CD4-positive, alpha-beta T cell (primary cell): ENCODE measurements around the gene POC1B. TPM values are rescaled to one million over a fixed set of nuclear protein-coding genes. Genes with fewer than 3 reads are reported as not detected.

Experiments
- ATAC-seq: fragments of 200-7000 bp; cut with Tn5 transposase; one replicate; pipeline ENCODE4 v1.10.0; 2022; ENCODE audit warnings: mild to moderate bottlenecking; ENCODE audit not compliant: poor library complexity
- CTCF ChIA-PET: fragments of 350-600 bp; sonication (Branson Sonifier 250); formaldehyde crosslinking; loops from one replicate; lab custom pipeline; 2021; ENCODE audit warnings: antibody characterized with exemption, inconsistent platforms; lab: Charles Lee
- POLR2A ChIA-PET: fragments of 350-600 bp; sonication (Branson Sonifier 250); formaldehyde crosslinking; loops from one replicate; lab custom pipeline; 2021; ENCODE audit warnings: antibody characterized with exemption, inconsistent platforms; lab: Charles Lee
- DNase-seq, 14 experiments: peaks; one replicate each; pipeline ENCODE4 v3.0.0-alpha.2; 2013 to 2020; ENCODE audit warnings: mixed read lengths in 2 of 14
- H3K27ac ChIP-seq, 2 donors: one replicate each; pipeline versions ENCODE4 v1.5.1 to v1.7.0; 2013; ENCODE audit warnings: low read length in 2 of 2, low read depth in 1 of 2, mild to moderate bottlenecking in 1 of 2
- H3K27me3 ChIP-seq, 2 experiments: 1 replicate in 1 of 2; 2 replicates in 1 of 2; pipeline versions ENCODE4 v1.6.1 to v1.7.0; 2013; ENCODE audit warnings: low read length in 2 of 2, control low read depth in 1 of 2, mild to moderate bottlenecking in 1 of 2, moderate library complexity in 1 of 2; ENCODE audit not compliant: insufficient read depth in 2 of 2, control insufficient read depth in 1 of 2
- H3K36me3 ChIP-seq: one replicate; pipeline ENCODE4 v1.6.1; 2013; ENCODE audit warnings: low read length, control low read depth; ENCODE audit not compliant: insufficient read depth
- H3K4me1 ChIP-seq: one replicate; pipeline ENCODE4 v1.6.1; 2013; ENCODE audit warnings: low read length, control low read depth; ENCODE audit not compliant: insufficient read depth
- H3K4me3 ChIP-seq: one replicate; pipeline ENCODE4 v1.5.1; 2013; ENCODE audit warnings: mild to moderate bottlenecking, low read length, moderate library complexity
- H3K9me3 ChIP-seq, 2 experiments: 1 replicate in 1 of 2; 2 replicates in 1 of 2; pipeline versions ENCODE4 v1.6.1 to v1.7.0; 2013; ENCODE audit warnings: low read length in 2 of 2, mild to moderate bottlenecking in 2 of 2, control low read depth in 1 of 2, moderate library complexity in 1 of 2; ENCODE audit not compliant: control insufficient read depth in 1 of 2, insufficient read depth in 1 of 2
- H3K27ac Mint-ChIP-seq: one replicate; pipeline ENCODE4 v1.8.0; 2020; ENCODE audit warnings: mixed read lengths
- H3K27me3 Mint-ChIP-seq: one replicate; pipeline ENCODE4 v1.8.0; 2021; ENCODE audit warnings: mixed read lengths
- H3K36me3 Mint-ChIP-seq: one replicate; pipeline ENCODE4 v1.8.0; 2021; ENCODE audit warnings: low read depth, mixed read lengths
- H3K4me1 Mint-ChIP-seq: one replicate; pipeline ENCODE4 v1.8.0; 2021; ENCODE audit warnings: low read depth, mixed read lengths
- H3K4me3 Mint-ChIP-seq: one replicate; pipeline ENCODE4 v1.8.0; 2020; ENCODE audit warnings: mild to moderate bottlenecking, mixed read lengths
- H3K9me3 Mint-ChIP-seq: one replicate; pipeline ENCODE4 v1.8.0; 2020; ENCODE audit warnings: mixed read lengths
- CTCF ChIP-seq: fragments of 200-600 bp; IDR thresholded peaks from one replicate; pipeline ENCODE4 v1.8.0; 2022; ENCODE audit warnings: antibody characterized with exemption, mild to moderate bottlenecking
- intact Hi-C, 2 experiments: fragments of 100-400 bp; cut with DNase I in 1 of 2; cut with micrococcal nuclease in 1 of 2; formaldehyde crosslinking; loops; one replicate each; pipeline versions ENCODE4 v1.15.1 to v1.9.0; 2023 to 2025; cut with DNase I, micrococcal nuclease
- total RNA-seq, 174 experiments: library from RNA in 2 of 174; stranded (reverse) in 2 of 174; gene quantifications; one replicate each; pipeline ENCODE4 v1.2.3 and lab custom pipeline; 2021 to 2026

POC1B gene
- total RNA-seq, 2 experiments from 2014 or later = 14.9 to 16.2 TPM

- Histone ChIP-seq H3K27ac (no peak overlapping the region), H3K9me3 (no peaks in the 10 kb centered on the region), H3K4me3 (no peak overlapping the region), H3K4me1 (no peaks in the 10 kb centered on the region), H3K27me3 (no peaks in the 10 kb centered on the region), H3K36me3 (peaks cover 10% of the 10 kb centered on the region)
- H3K9me3 Mint-ChIP-seq = no peaks in the 10 kb centered on the region
- no peak for TF ChIP-seq CTCF
- no peaks in the 10 kb centered on the region for H3K27me3 Mint-ChIP-seq
- POLR2A ChIA-PET = no interaction called here
- intact Hi-C loops = no loop called here
- CTCF ChIA-PET = no interaction called here
- H3K4me1 Mint-ChIP-seq = peaks cover 10% of the 10 kb centered on the region
- ATAC-seq (no peak), DNase-seq (no peak)
- no peak overlapping the region for H3K4me3 Mint-ChIP-seq
- H3K36me3 Mint-ChIP-seq = peaks cover 59% of the 10 kb centered on the region
- H3K27ac Mint-ChIP-seq = no peak overlapping the region
Measured at GRCh38 chr12:89497467-89497866, 28.4 kb downstream of the POC1B start.

- ATAC-seq = no peak
- Histone ChIP-seq H3K4me3 (no peak overlapping the region), H3K36me3 (peaks cover 10% of the 10 kb centered on the region), H3K27me3 (no peaks in the 10 kb centered on the region), H3K27ac (no peak overlapping the region), H3K9me3 (no peaks in the 10 kb centered on the region), H3K4me1 (no peaks in the 10 kb centered on the region)
- peaks cover 60% of the 10 kb centered on the region for H3K36me3 Mint-ChIP-seq
- H3K27me3 Mint-ChIP-seq = no peaks in the 10 kb centered on the region
- POLR2A ChIA-PET = interaction anchor here (0.6 kb wide), 1 partner anchor 22 kb away, joined by 3 read pairs; no protein-coding TSS in a partner anchor
- no peak for DNase-seq
- CTCF ChIA-PET = no interaction called here
- H3K4me1 Mint-ChIP-seq = peaks cover 10% of the 10 kb centered on the region
- H3K27ac Mint-ChIP-seq = no peak overlapping the region
- TF ChIP-seq CTCF = no peak
- intact Hi-C loops = no loop called here
- no peak overlapping the region for H3K4me3 Mint-ChIP-seq
- no peaks in the 10 kb centered on the region for H3K9me3 Mint-ChIP-seq
Measured at GRCh38 chr12:89497005-89497404, 28.8 kb downstream of the POC1B start.

- no peak overlapping the region for H3K27ac Mint-ChIP-seq
- no peaks in the 10 kb centered on the region for H3K9me3 Mint-ChIP-seq
- Histone ChIP-seq H3K4me1 (no peaks in the 10 kb centered on the region), H3K4me3 (no peak overlapping the region), H3K27ac (no peak overlapping the region), H3K27me3 (no peaks in the 10 kb centered on the region), H3K9me3 (no peaks in the 10 kb centered on the region), H3K36me3 (peaks cover 24% of the 10 kb centered on the region)
- ChIA-PET POLR2A (no interaction called here), CTCF (no interaction called here)
- TF ChIP-seq CTCF = no peak
- no peaks in the 10 kb centered on the region for H3K27me3 Mint-ChIP-seq
- DNase-seq (peak in 2 of 14 experiments; percentile 17 to 24), ATAC-seq (peak; percentile 37)
- no peak overlapping the region for H3K4me3 Mint-ChIP-seq
- H3K4me1 Mint-ChIP-seq = peaks cover 10% of the 10 kb centered on the region
- H3K36me3 Mint-ChIP-seq = peaks cover 65% of the 10 kb centered on the region
- intact Hi-C loops = no loop called here
Measured at GRCh38 chr12:89494411-89495231, 31.2 kb downstream of the POC1B start.
